GM19043 (cell line): ENCODE measurements around the gene TMEM141.

Experiments
- ATAC-seq: cut with Tn5 transposase; IDR thresholded peaks from one replicate; pipeline ENCODE4 v1.9.1; 2021; ENCODE audit warnings: low read depth; ENCODE audit not compliant: unreplicated experiment

The TMEM141 gene

DNA sequence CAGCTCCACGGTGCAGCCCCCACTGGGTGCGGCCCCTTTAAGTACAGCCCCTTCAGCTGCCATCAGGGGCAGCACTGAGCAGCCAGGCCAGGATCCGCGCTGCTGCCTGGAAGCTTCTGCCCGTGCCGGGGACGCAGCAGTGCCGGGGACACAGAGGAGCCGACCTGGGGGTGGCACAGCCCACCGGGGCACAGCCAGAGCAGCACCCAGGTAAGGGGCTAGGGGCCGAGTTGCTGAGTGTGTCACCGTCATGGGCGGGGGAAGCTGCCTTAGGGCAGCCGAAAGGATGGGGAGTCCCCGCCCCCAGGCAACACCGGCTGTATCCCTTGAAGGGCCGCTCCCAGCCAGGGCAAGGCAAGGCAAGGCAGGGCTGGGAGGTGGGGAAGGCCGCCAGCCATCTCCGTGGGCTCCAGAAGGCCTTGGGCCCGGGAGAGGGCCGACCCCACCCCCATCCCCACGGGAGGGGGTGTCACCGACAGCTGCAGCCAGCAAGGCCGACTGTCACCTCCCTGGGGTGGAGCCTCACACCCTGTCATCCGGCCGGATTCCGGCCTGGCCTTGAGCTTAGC, 51.3 kb downstream of the TMEM141 start, which contains the start of gene AJM1:
Gene AJM1 (plus strand): TSS at position 99 of the 569 bp plus-strand sequence. CDS start 1,937 bp downstream, outside the sequence.
- ATAC-seq = peak; percentile 72
